K562 (cell line): ENCODE results near the gene ABHD5. TPM values are rescaled to one million over a fixed set of nuclear protein-coding genes. Genes with fewer than 3 reads are reported as not detected.

Experiments used
- ATF1 ChIP-seq, 2 experiments: fragments of 450-650 bp in 1 of 2; IDR thresholded peaks; 2 replicates each; pipeline ENCODE4 v1.6.1; 2016; ENCODE audit warnings: missing compliant biosample characterization in 1 of 2, missing genetic modification characterization in 1 of 2
- DACH1 ChIP-seq: fragments of 450-650 bp; IDR thresholded peaks from 2 replicates; pipeline ENCODE4 v1.6.1; 2018; ENCODE audit not compliant: partially characterized antibody
- DLX4 ChIP-seq: fragments of 250-450 bp; sonication (Bioruptor Pico); IDR thresholded peaks from 2 replicates; pipeline ENCODE4 v1.6.1; 2021; ENCODE audit warnings: mild to moderate bottlenecking
- E4F1 ChIP-seq: fragments of 250-450 bp; sonication (Bioruptor Pico); IDR thresholded peaks from 2 replicates; pipeline ENCODE4 v1.5.0; 2021; ENCODE audit warnings: mild to moderate bottlenecking, borderline replicate concordance
- ELF2 ChIP-seq: fragments of 250-450 bp; sonication (Bioruptor Pico); IDR thresholded peaks from 2 replicates; pipeline ENCODE4 v1.5.0; 2021; ENCODE audit warnings: mild to moderate bottlenecking
- ID3 ChIP-seq, 2 experiments: fragments of 250-450 bp in 1 of 2; fragments of 450-650 bp in 1 of 2; sonication (Bioruptor Pico) in 1 of 2; IDR thresholded peaks; 2 replicates each; pipeline versions ENCODE4 v1.6.1 to v1.8.0; 2016 to 2021; ENCODE audit warnings: mild to moderate bottlenecking in 2 of 2, moderate library complexity in 2 of 2, missing compliant biosample characterization in 1 of 2, missing genetic modification characterization in 1 of 2
- NELFE ChIP-seq: IDR thresholded peaks from 2 replicates; pipeline ENCODE4 v1.6.1; 2011; ENCODE audit warnings: mild to moderate bottlenecking; ENCODE audit not compliant: insufficient read depth, insufficient read length
- TAF9B ChIP-seq: fragments of 450-650 bp; IDR thresholded peaks from 2 replicates; pipeline ENCODE4 v1.6.1; 2018; ENCODE audit warnings: mild to moderate bottlenecking; ENCODE audit not compliant: partially characterized antibody
- TCF7 ChIP-seq: sonication (generic); IDR thresholded peaks from 2 replicates; pipeline ENCODE4 v1.6.1; 2016; ENCODE audit warnings: antibody characterized with exemption, borderline replicate concordance
- ZNF311 ChIP-seq: fragments of 250-450 bp; sonication (Bioruptor Pico); IDR thresholded peaks from 2 replicates; pipeline ENCODE4 v1.4.0; 2020; ENCODE audit warnings: mild to moderate bottlenecking, moderate library complexity
- ZNF347 ChIP-seq: fragments of 450-650 bp; formaldehyde crosslinking; IDR thresholded peaks from 2 replicates; pipeline ENCODE4 v1.4.0; 2020; ENCODE audit warnings: low read depth, mild to moderate bottlenecking, moderate library complexity
- polyA plus RNA-seq, 8 experiments: library from polyadenylated mRNA; depleted of rRNA in 4 of 8; stranded (reverse) in 5 of 8; unstranded in 3 of 8; fragments of >200 nt; fragmentation: Nextera tagmentation in 2 of 8; fragmentation: Illumina TruSeq in 1 of 8; extraction: Ambion mirVana in 2 of 8; extraction: Trizol in 1 of 8; gene quantifications; 2 replicates each; pipeline versions ENCODE4 v1.2.1 to v1.2.3, GENCODE V29; 2011 to 2014; ENCODE audit warnings: inconsistent platforms in 1 of 8, missing spikeins in 1 of 8
- total RNA-seq, 7 experiments: library from RNA; depleted of rRNA in 6 of 7; stranded (reverse); fragments of >200 nt in 6 of 7; fragmentation: Illumina TruSeq in 2 of 7; extraction: Trizol in 2 of 7; gene quantifications; 2 replicates each; pipeline versions ENCODE4 v1.2.1 to v1.2.3, GENCODE V29; 2011 to 2021; ENCODE audit warnings: low replicate concordance in 1 of 7
- TF ChIP-seq, protein P1 (sequence below): sonication (generic); formaldehyde crosslinking; IDR thresholded peaks from 2 replicates; pipeline ENCODE4 v1.8.0; 2023; ENCODE audit warnings: mild to moderate bottlenecking, missing genetic modification reagents
- TF ChIP-seq, protein P2 (sequence below), 2 experiments: fragments of 450-650 bp in 1 of 2; sonication (generic) in 1 of 2; formaldehyde crosslinking in 1 of 2; IDR thresholded peaks in 1 of 2; conservative IDR thresholded peaks in 1 of 2; 2 replicates each; pipeline versions ENCODE4 v1.6.1 to v1.8.1; 2016 to 2023; ENCODE audit warnings: mild to moderate bottlenecking in 2 of 2, moderate library complexity in 2 of 2, inconsistent platforms in 1 of 2, missing genetic modification reagents in 1 of 2
- TF ChIP-seq, protein P3 (sequence below): IDR thresholded peaks from 2 replicates; pipeline ENCODE4 v1.6.1; 2014; ENCODE audit warnings: antibody characterized with exemption
- TF ChIP-seq, protein P4 (sequence below): fragments of 450-650 bp; IDR thresholded peaks from 2 replicates; pipeline ENCODE4 v1.7.0; 2016; ENCODE audit warnings: borderline replicate concordance

ABHD5 gene
- total and polyA plus RNA-seq, 9 of the 15 experiments (the other 6 are each of a cell fraction or from before 2014, with no cell fraction given) = 27.8 to 61.7 (median 39.9) TPM

- TF ChIP-seq, protein P1, sequence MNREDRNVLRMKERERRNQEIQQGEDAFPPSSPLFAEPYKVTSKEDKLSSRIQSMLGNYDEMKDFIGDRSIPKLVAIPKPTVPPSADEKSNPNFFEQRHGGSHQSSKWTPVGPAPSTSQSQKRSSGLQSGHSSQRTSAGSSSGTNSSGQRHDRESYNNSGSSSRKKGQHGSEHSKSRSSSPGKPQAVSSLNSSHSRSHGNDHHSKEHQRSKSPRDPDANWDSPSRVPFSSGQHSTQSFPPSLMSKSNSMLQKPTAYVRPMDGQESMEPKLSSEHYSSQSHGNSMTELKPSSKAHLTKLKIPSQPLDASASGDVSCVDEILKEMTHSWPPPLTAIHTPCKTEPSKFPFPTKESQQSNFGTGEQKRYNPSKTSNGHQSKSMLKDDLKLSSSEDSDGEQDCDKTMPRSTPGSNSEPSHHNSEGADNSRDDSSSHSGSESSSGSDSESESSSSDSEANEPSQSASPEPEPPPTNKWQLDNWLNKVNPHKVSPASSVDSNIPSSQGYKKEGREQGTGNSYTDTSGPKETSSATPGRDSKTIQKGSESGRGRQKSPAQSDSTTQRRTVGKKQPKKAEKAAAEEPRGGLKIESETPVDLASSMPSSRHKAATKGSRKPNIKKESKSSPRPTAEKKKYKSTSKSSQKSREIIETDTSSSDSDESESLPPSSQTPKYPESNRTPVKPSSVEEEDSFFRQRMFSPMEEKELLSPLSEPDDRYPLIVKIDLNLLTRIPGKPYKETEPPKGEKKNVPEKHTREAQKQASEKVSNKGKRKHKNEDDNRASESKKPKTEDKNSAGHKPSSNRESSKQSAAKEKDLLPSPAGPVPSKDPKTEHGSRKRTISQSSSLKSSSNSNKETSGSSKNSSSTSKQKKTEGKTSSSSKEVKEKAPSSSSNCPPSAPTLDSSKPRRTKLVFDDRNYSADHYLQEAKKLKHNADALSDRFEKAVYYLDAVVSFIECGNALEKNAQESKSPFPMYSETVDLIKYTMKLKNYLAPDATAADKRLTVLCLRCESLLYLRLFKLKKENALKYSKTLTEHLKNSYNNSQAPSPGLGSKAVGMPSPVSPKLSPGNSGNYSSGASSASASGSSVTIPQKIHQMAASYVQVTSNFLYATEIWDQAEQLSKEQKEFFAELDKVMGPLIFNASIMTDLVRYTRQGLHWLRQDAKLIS (CRISPR knock-in tag) = no peak; the same call in 1 of the 2 replicates
- no peak for TF ChIP-seq ATF1 (CRISPR knock-in tag; IDR thresholded peaks at IDR 0.05)
- no peak; the same call in 1 of the 2 replicates for TF ChIP-seq ATF1 (tag; IDR thresholded peaks at IDR 0.05)
- 0 out of 2 replicates have a peak, but pooled peaks have one; percentile 8 for TF ChIP-seq ZNF311 (CRISPR knock-in tag)
- TF ChIP-seq NELFE = no peak
- no peak for TF ChIP-seq DACH1
- TF ChIP-seq, protein P2, sequence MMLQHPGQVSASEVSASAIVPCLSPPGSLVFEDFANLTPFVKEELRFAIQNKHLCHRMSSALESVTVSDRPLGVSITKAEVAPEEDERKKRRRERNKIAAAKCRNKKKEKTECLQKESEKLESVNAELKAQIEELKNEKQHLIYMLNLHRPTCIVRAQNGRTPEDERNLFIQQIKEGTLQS (IDR thresholded peaks at IDR 0.05) = no peak
- TF ChIP-seq, protein P2 (CRISPR knock-in tag; conservative IDR thresholded peaks at IDR 0.05) = no peak
- TF ChIP-seq DLX4 (CRISPR knock-in tag) = no peak
- no peak for TF ChIP-seq TAF9B
- TF ChIP-seq E4F1 (CRISPR knock-in tag) = no peak
- TF ChIP-seq ELF2 = 0 out of 2 replicates have a peak, but pooled peaks have one; percentile 68
- TF ChIP-seq, protein P3, sequence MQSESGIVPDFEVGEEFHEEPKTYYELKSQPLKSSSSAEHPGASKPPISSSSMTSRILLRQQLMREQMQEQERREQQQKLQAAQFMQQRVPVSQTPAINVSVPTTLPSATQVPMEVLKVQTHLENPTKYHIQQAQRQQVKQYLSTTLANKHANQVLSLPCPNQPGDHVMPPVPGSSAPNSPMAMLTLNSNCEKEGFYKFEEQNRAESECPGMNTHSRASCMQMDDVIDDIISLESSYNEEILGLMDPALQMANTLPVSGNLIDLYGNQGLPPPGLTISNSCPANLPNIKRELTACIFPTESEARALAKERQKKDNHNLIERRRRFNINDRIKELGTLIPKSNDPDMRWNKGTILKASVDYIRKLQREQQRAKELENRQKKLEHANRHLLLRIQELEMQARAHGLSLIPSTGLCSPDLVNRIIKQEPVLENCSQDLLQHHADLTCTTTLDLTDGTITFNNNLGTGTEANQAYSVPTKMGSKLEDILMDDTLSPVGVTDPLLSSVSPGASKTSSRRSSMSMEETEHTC = no peak
- TF ChIP-seq TCF7 = no peak
- TF ChIP-seq, protein P4, sequence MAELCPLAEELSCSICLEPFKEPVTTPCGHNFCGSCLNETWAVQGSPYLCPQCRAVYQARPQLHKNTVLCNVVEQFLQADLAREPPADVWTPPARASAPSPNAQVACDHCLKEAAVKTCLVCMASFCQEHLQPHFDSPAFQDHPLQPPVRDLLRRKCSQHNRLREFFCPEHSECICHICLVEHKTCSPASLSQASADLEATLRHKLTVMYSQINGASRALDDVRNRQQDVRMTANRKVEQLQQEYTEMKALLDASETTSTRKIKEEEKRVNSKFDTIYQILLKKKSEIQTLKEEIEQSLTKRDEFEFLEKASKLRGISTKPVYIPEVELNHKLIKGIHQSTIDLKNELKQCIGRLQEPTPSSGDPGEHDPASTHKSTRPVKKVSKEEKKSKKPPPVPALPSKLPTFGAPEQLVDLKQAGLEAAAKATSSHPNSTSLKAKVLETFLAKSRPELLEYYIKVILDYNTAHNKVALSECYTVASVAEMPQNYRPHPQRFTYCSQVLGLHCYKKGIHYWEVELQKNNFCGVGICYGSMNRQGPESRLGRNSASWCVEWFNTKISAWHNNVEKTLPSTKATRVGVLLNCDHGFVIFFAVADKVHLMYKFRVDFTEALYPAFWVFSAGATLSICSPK = no peak
- no peak for TF ChIP-seq ID3 (CRISPR knock-in tag; IDR thresholded peaks at IDR 0.05)
- TF ChIP-seq ID3 (tag; IDR thresholded peaks at IDR 0.05) = peak; percentile 63; the same call in 1 of the 2 replicates
- TF ChIP-seq ZNF347 (CRISPR knock-in tag) = no peak
These were observed 3.3 kb upstream of the ABHD5 start (continued) for GRCh38 chr3:43687499-43687811.
